Mesendoderm (in vitro differentiated cells): ENCODE data around the gene GAGE12E.
"Not testable (repeated sequence)": the region's sequence is repeated elsewhere in the genome, so short reads cannot be mapped to it uniquely, and the experiment has no call there.

ENCODE experiments used
- DNase-seq: peaks from one replicate; pipeline ENCODE4 v3.0.0; 2013
- H2AK5ac ChIP-seq: 2 replicates; pipeline ENCODE4 v1.6.1; 2013; ENCODE audit warnings: low read length, inconsistent platforms
- H2BK120ac ChIP-seq: 2 replicates; pipeline ENCODE4 v1.6.1; 2013; ENCODE audit warnings: low read depth, mild to moderate bottlenecking, low read length, moderate library complexity, mixed read lengths
- H2BK15ac ChIP-seq: replicated peaks from 2 replicates; pipeline ENCODE4 v1.6.1; 2013; ENCODE audit warnings: low read depth, mild to moderate bottlenecking, moderate library complexity
- H2BK5ac ChIP-seq: 2 replicates; pipeline ENCODE4 v1.6.1; 2013; ENCODE audit warnings: low read length, inconsistent platforms
- H3K18ac ChIP-seq: 2 replicates; pipeline ENCODE4 v1.6.1; 2013; ENCODE audit warnings: mild to moderate bottlenecking, low read length, mixed read lengths
- H3K23ac ChIP-seq: one replicate; pipeline ENCODE4 v1.6.1; 2013; ENCODE audit warnings: low read length
- H3K27ac ChIP-seq: 2 replicates; pipeline ENCODE4 v1.5.1; 2013; ENCODE audit warnings: low read depth, mild to moderate bottlenecking, inconsistent platforms, low read length, moderate library complexity
- H3K27me3 ChIP-seq: 2 replicates; pipeline ENCODE4 v1.6.1; 2013; ENCODE audit warnings: low read length, control low read depth, mild to moderate bottlenecking, inconsistent platforms; ENCODE audit not compliant: insufficient read depth, poor library complexity
- H3K36me3 ChIP-seq: 2 replicates; pipeline ENCODE4 v1.6.1; 2013; ENCODE audit warnings: low read length, inconsistent platforms; ENCODE audit not compliant: control insufficient read depth, insufficient read depth
- H3K4ac ChIP-seq: one replicate; pipeline ENCODE4 v1.6.1; 2013; ENCODE audit warnings: low read depth, mild to moderate bottlenecking, low read length, moderate library complexity
- H3K4me1 ChIP-seq: 2 replicates; pipeline ENCODE4 v1.6.1; 2013; ENCODE audit warnings: low read depth, low read length, inconsistent platforms; ENCODE audit not compliant: control insufficient read depth
- H3K4me2 ChIP-seq: 2 replicates; pipeline ENCODE4 v1.6.1; 2013; ENCODE audit warnings: low read length
- H3K4me3 ChIP-seq: 2 replicates; pipeline ENCODE4 v1.5.1; 2013; ENCODE audit warnings: mild to moderate bottlenecking, low read length
- H3K56ac ChIP-seq: one replicate; pipeline ENCODE4 v1.6.1; 2013; ENCODE audit warnings: low read length
- H3K79me1 ChIP-seq: 2 replicates; pipeline ENCODE4 v1.6.1; 2013; ENCODE audit warnings: low read length, inconsistent platforms
- H3K79me2 ChIP-seq: 2 replicates; pipeline ENCODE4 v1.6.1; 2013; ENCODE audit warnings: mild to moderate bottlenecking, low read length; ENCODE audit not compliant: control insufficient read depth, insufficient read depth
- H3K9ac ChIP-seq: 2 replicates; pipeline ENCODE4 v1.6.1; 2013; ENCODE audit warnings: low read length, inconsistent platforms
- H4K5ac ChIP-seq: one replicate; pipeline ENCODE4 v1.6.1; 2013; ENCODE audit warnings: low read length
- H4K8ac ChIP-seq: one replicate; pipeline ENCODE4 v1.6.1; 2013; ENCODE audit warnings: low read depth, mild to moderate bottlenecking, control low read depth, low read length, moderate library complexity
- WGBS: extraction: QIAGEN DNeasy Blood & Tissue Kit; methylation state at CpG from one replicate; pipeline ENCODE4 v1.1.7; 2013; ENCODE audit warnings: low lambda C conversion rate, missing lambda C conversion rate; ENCODE audit not compliant: insufficient coverage; ENCODE audit errors: extremely low coverage; 5-methylcytosine and 5-hydroxymethylcytosine counted together

Gene GAGE12E

GRCh38 chrX:49570100-49570499 is 19.0 kb downstream of the GAGE12E start, which contains the start of gene GAGE12G:
GAGE12G (plus strand) TSS chrX:49570400; CDS start chrX:49571555, 1,155 bp downstream.
- not testable (repeated sequence) for H3K4me3 ChIP-seq, H2BK15ac ChIP-seq, H3K4ac ChIP-seq, H3K27ac ChIP-seq, H3K56ac ChIP-seq, H4K8ac ChIP-seq, H3K79me1 ChIP-seq, H3K27me3 ChIP-seq, DNase-seq, H3K9ac ChIP-seq, H3K18ac ChIP-seq, H3K4me2 ChIP-seq, H2AK5ac ChIP-seq, H3K36me3 ChIP-seq, H3K4me1 ChIP-seq, H2BK5ac ChIP-seq, H4K5ac ChIP-seq, H2BK120ac ChIP-seq, H3K23ac ChIP-seq, H3K79me2 ChIP-seq
- WGBS = no CpG with 5 or more reads among the region's 16 CpGs

GRCh38 chrX:49579649-49580048 is 28.6 kb downstream of the GAGE12E start, which contains the start of gene GAGE12H:
GAGE12H (plus strand) TSS chrX:49579949; CDS start chrX:49581104, 1,155 bp downstream.
- H2BK15ac ChIP-seq, DNase-seq, H2BK5ac ChIP-seq, H4K8ac ChIP-seq, H2AK5ac ChIP-seq, H3K79me1 ChIP-seq, H3K4ac ChIP-seq, H3K4me1 ChIP-seq, H2BK120ac ChIP-seq, H3K27ac ChIP-seq, H3K4me3 ChIP-seq, H3K23ac ChIP-seq, H3K4me2 ChIP-seq, H3K79me2 ChIP-seq, H4K5ac ChIP-seq, H3K36me3 ChIP-seq, H3K27me3 ChIP-seq, H3K9ac ChIP-seq, H3K18ac ChIP-seq, H3K56ac ChIP-seq: not testable (repeated sequence)
- no CpG with 5 or more reads among the region's 16 CpGs for WGBS

GRCh38 chrX:49589196-49589595 is 38.1 kb downstream of the GAGE12E start, which contains the start of gene GAGE2A:
GAGE2A (plus strand) TSS chrX:49589496; CDS start chrX:49590651, 1,155 bp downstream.
- WGBS = no CpG with 5 or more reads among the region's 16 CpGs
- not testable (repeated sequence) for H3K79me2 ChIP-seq, H3K27ac ChIP-seq, H2AK5ac ChIP-seq, H3K4me2 ChIP-seq, H3K4me3 ChIP-seq, DNase-seq, H2BK120ac ChIP-seq, H3K9ac ChIP-seq, H3K79me1 ChIP-seq, H3K4ac ChIP-seq, H3K56ac ChIP-seq, H3K18ac ChIP-seq, H3K4me1 ChIP-seq, H3K36me3 ChIP-seq, H3K27me3 ChIP-seq, H4K8ac ChIP-seq, H4K5ac ChIP-seq, H2BK15ac ChIP-seq, H2BK5ac ChIP-seq, H3K23ac ChIP-seq

- not testable (repeated sequence) for H3K4ac ChIP-seq, H3K4me1 ChIP-seq, H3K79me2 ChIP-seq, H3K9ac ChIP-seq, H2AK5ac ChIP-seq, H3K27ac ChIP-seq, H3K27me3 ChIP-seq, H2BK5ac ChIP-seq, H3K18ac ChIP-seq, H2BK15ac ChIP-seq, H4K8ac ChIP-seq, H3K23ac ChIP-seq, H3K4me2 ChIP-seq, H2BK120ac ChIP-seq, H4K5ac ChIP-seq, H3K36me3 ChIP-seq, DNase-seq, H3K79me1 ChIP-seq, H3K56ac ChIP-seq, H3K4me3 ChIP-seq
- no CpG with 5 or more reads among the region's 37 CpGs for WGBS
These were observed 38.8 kb downstream of the GAGE12E start for GRCh38 chrX:49589769-49590478.

- not testable (repeated sequence) for H3K4me3 ChIP-seq, H2BK5ac ChIP-seq, H3K79me1 ChIP-seq, H4K8ac ChIP-seq, H3K27me3 ChIP-seq, DNase-seq, H3K4me2 ChIP-seq, H3K56ac ChIP-seq, H3K79me2 ChIP-seq, H3K27ac ChIP-seq, H3K23ac ChIP-seq, H2BK120ac ChIP-seq, H3K4ac ChIP-seq, H2AK5ac ChIP-seq, H4K5ac ChIP-seq, H3K18ac ChIP-seq, H2BK15ac ChIP-seq, H3K9ac ChIP-seq, H3K36me3 ChIP-seq, H3K4me1 ChIP-seq
- no CpG with 5 or more reads among the region's 17 CpGs for WGBS
These were observed 39.4 kb downstream of the GAGE12E start for GRCh38 chrX:49590488-49590887.

- not testable (repeated sequence) for H3K4me2 ChIP-seq, H4K8ac ChIP-seq, H2BK5ac ChIP-seq, H2BK15ac ChIP-seq, H3K56ac ChIP-seq, H2BK120ac ChIP-seq, H3K4me1 ChIP-seq, DNase-seq, H2AK5ac ChIP-seq, H3K79me1 ChIP-seq, H3K4ac ChIP-seq, H3K9ac ChIP-seq, H3K27ac ChIP-seq, H3K4me3 ChIP-seq, H3K79me2 ChIP-seq, H3K36me3 ChIP-seq, H3K23ac ChIP-seq, H3K27me3 ChIP-seq, H3K18ac ChIP-seq, H4K5ac ChIP-seq
- WGBS = no CpG with 5 or more reads among the region's 16 CpGs
These were observed 47.6 kb downstream of the GAGE12E start, which contains the start of gene GAGE1 for GRCh38 chrX:49598720-49599119. GAGE1 (plus strand) TSS chrX:49599020; CDS start chrX:49600175, 1,155 bp downstream.
